Measurements from ENCODE around the gene HSPA1B.
A peak's percentile ranks its signal among the peaks of the same experiment; 100 is the strongest.
"Not testable (repeated sequence)": the region's sequence is repeated elsewhere in the genome, so short reads cannot be mapped to it uniquely, and the experiment has no call there.

Gene HSPA1B

DNA sequence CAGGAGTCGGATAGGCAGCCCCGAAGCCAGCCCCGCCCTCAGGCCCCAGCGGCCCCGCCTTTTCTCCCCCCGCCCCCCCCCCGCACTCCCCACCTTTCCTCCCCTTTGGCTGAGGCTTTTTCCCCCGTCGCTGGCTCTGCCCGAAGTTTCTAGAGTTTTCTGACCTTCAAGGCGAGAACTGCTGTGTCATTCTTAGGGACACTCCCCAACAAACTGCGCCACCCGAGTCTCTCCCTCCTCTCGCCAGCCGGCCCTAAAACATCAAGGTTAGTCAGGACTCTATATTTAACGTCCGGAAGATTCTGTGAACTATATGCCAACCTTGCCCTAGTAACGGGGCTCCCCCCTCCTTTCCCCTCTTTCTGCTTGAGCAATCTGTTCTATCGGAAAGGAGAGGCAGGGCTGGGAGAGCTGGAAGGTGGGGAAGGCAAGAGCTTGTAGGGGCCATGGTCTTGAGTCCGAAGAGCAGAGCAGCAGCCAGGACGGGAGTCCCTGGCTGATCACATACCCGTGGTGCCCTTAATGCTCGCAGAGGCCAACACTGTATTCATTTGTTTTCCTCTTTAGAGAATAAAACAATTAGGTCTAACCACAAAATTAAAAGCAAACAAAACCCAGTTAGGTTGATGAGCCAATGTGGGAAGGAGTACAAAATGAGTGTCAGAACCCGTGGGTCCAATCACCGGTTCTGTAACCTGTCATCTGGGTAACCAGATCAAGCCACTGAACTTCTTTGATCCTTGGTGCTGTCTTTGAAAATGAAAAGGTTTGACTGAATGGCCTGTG is 5.3 kb upstream of the HSPA1B start:
- DNase-seq (ENCODE audit: low spot score): peak; percentile 61
- TF ChIP-seq, protein P1, sequence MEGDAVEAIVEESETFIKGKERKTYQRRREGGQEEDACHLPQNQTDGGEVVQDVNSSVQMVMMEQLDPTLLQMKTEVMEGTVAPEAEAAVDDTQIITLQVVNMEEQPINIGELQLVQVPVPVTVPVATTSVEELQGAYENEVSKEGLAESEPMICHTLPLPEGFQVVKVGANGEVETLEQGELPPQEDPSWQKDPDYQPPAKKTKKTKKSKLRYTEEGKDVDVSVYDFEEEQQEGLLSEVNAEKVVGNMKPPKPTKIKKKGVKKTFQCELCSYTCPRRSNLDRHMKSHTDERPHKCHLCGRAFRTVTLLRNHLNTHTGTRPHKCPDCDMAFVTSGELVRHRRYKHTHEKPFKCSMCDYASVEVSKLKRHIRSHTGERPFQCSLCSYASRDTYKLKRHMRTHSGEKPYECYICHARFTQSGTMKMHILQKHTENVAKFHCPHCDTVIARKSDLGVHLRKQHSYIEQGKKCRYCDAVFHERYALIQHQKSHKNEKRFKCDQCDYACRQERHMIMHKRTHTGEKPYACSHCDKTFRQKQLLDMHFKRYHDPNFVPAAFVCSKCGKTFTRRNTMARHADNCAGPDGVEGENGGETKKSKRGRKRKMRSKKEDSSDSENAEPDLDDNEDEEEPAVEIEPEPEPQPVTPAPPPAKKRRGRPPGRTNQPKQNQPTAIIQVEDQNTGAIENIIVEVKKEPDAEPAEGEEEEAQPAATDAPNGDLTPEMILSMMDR (IDR thresholded peaks at IDR 0.05; ENCODE audit: extremely low read depth, insufficient read depth, missing control alignments): no peak
- in situ Hi-C loops (cut with MboI; ENCODE audit: low pct_unique_long_range_greater_than_20kb, low sequenced_read_pairs, unreplicated experiment): no loop called here

DNA sequence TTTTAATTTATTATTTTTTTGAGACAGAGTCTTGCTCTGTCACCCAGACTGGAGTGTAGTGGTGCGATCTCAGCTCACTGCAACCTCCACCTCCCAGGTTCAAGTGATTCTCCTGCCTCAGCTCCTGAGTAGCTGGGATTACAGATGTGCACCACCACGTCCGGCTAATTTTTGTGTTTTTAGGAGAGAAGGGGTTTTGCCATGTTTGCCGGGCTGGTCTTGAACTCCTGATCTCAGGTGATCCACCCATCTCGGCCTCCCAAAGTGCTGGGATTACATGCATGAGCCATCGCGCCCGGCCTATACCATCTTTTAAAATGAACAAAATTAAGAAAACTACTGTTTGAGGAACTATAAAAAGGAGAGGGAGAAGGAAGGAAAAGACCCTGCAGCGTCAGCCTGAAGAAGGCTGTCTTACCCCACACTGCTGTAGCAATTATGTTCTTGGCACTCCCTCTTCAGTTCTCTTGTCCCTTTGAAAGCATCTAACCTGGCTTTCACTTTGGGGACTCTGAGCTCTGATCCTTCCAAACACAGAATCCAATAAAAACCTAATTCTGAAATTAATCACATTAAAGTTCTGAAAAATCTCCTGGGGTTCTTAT is 3.8 kb upstream of the HSPA1B start:
- in situ Hi-C loops (cut with MboI; ENCODE audit: low pct_unique_long_range_greater_than_20kb, low sequenced_read_pairs, unreplicated experiment); DNase-seq (ENCODE audit: low spot score): not testable (repeated sequence)

DNA sequence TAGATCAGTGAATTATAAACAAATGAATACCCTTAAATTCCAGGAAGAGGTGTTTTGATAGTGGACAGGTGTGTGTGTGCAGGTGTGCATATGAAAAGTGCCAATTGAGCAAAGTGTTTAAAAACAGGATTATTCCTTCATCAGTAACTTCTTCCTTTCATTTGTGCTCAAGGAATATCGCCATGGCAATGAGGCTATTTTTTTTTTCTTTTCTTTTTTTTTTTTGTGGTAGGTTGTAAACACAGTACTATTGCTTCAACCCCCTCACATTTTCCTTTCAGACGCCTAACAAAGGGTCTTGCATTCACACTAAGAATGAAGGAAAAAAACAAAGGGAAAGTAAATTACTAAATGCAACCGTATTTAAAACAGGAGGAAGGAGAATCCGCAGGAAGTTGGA is 2.0 kb upstream of the HSPA1B start:
- TF ChIP-seq, protein P1 (IDR thresholded peaks at IDR 0.05; ENCODE audit: extremely low read depth, insufficient read depth, missing control alignments): no peak
- in situ Hi-C loops (cut with MboI; ENCODE audit: low pct_unique_long_range_greater_than_20kb, low sequenced_read_pairs, unreplicated experiment): no loop called here
- no peak for DNase-seq (ENCODE audit: low spot score)

DNA sequence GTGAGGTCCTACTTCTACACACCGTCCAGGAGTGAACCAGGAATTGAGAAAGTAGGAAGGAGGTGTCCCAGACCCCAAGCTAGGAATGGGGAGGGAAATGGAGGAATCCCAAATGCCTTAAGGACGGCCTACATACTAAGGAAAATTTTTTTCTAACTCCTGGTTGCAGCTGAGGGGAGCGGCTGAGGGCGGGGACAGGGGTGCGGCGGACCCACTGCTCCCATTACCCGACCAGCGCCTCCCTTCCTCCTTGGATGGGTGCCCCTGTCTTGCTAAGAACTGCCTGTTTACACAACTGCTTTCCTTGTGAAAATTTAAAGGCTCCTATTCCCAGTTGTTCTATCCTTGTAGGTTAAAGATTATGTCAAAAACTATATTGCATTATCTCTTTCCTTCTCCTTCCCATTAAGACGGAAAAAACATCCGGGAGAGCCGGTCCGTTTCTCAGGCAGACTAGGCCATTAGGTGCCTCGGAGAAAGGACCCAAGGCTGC is 699 bp upstream of the HSPA1B start:
- in situ Hi-C loops (cut with MboI; ENCODE audit: low pct_unique_long_range_greater_than_20kb, low sequenced_read_pairs, unreplicated experiment): no loop called here
- DNase-seq (ENCODE audit: low spot score): peak; percentile 63
- TF ChIP-seq, protein P1 (IDR thresholded peaks at IDR 0.05; ENCODE audit: extremely low read depth, insufficient read depth, missing control alignments): no peak

DNA sequence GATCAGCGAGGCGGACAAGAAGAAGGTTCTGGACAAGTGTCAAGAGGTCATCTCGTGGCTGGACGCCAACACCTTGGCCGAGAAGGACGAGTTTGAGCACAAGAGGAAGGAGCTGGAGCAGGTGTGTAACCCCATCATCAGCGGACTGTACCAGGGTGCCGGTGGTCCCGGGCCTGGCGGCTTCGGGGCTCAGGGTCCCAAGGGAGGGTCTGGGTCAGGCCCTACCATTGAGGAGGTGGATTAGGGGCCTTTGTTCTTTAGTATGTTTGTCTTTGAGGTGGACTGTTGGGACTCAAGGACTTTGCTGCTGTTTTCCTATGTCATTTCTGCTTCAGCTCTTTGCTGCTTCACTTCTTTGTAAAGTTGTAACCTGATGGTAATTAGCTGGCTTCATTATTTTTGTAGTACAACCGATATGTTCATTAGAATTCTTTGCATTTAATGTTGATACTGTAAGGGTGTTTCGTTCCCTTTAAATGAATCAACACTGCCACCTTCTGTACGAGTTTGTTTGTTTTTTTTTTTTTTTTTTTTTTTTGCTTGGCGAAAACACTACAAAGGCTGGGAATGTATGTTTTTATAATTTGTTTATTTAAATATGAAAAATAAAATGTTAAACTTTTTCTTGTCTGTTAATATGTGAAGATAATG is 2.2 kb downstream of the HSPA1B start:
- DNase-seq (ENCODE audit: low spot score): no peak

DNA sequence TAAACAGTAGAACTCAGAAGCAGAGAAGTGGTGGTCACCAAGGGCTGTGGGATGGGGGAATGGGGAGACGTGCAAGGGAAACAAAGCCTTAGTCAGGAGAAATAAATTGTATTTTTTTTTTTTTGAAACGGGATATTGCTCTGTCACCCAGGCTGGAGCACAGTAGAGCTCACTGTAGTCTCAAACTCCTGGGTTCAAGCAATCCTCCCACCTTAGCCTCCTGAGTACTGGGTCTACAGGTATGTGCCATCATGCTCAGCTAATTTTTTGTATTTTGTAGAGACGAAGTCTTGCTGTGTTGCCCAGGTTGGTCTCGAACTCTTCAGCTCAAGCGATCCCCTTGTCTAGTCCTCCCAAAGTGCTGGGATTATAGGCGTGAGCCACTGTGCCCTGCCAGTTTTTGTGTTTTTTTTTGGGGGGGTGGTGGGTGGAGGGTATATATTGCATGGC is 3.4 kb downstream of the HSPA1B start:
- in situ Hi-C loops (cut with MboI; ENCODE audit: low pct_unique_long_range_greater_than_20kb, low sequenced_read_pairs, unreplicated experiment): loop anchor here (5.0 kb wide), 1 partner anchor 149 kb away; the partner anchor contains the start of gene LY6G5C
- no peak for DNase-seq (ENCODE audit: low spot score)
- TF ChIP-seq, protein P1 (IDR thresholded peaks at IDR 0.05; ENCODE audit: extremely low read depth, insufficient read depth, missing control alignments): no peak

More for the DNA sequence above, 2.2 kb downstream of the HSPA1B start:
- in situ Hi-C loops (cut with MboI; ENCODE audit: low pct_unique_long_range_greater_than_20kb, low sequenced_read_pairs, unreplicated experiment): loop anchor here (5.0 kb wide), 1 partner anchor 147 kb away; the partner anchor contains the start of gene LY6G5C
- TF ChIP-seq, protein P1 (IDR thresholded peaks at IDR 0.05; ENCODE audit: extremely low read depth, insufficient read depth, missing control alignments): peak; percentile 30
